GM19438 (cell line): ENCODE data around the gene DEXI.
A peak's percentile ranks its signal among the peaks of the same experiment; 100 is the strongest.

Source experiments
- ATAC-seq: cut with Tn5 transposase; IDR thresholded peaks from one replicate; pipeline ENCODE4 v1.9.1; 2021; ENCODE audit warnings: low read depth; ENCODE audit not compliant: unreplicated experiment

DEXI gene

GRCh38 chr16:10942352-10943063, at the start of gene DEXI:
Gene DEXI (minus strand): TSS chr16:10942468. CDS start chr16:10942005, 463 bp downstream.
- ATAC-seq = peak; percentile 57

- no peak for ATAC-seq
Observed at GRCh38 chr16:10990378-10990777, 48.1 kb upstream of the DEXI start.

GRCh38 chr16:10989559-10989958, 47.3 kb upstream of the DEXI start:
- no peak for ATAC-seq

GRCh38 chr16:10988879-10989278, 46.6 kb upstream of the DEXI start:
- no peak for ATAC-seq

GRCh38 chr16:10988164-10988803, 46.0 kb upstream of the DEXI start:
- ATAC-seq = no peak

GRCh38 chr16:10987361-10988163, 45.3 kb upstream of the DEXI start:
- ATAC-seq = no peak

GRCh38 chr16:10984509-10984908, 42.2 kb upstream of the DEXI start:
- no peak for ATAC-seq

GRCh38 chr16:10983159-10983558, 40.9 kb upstream of the DEXI start:
- peak; percentile 17 for ATAC-seq

- ATAC-seq = peak; percentile 45
Observed at GRCh38 chr16:10982465-10983150, 40.3 kb upstream of the DEXI start.

- ATAC-seq = peak; percentile 61
Observed at GRCh38 chr16:10981697-10982216, 39.5 kb upstream of the DEXI start.

- no peak for ATAC-seq
Observed at GRCh38 chr16:10980813-10981212, 38.5 kb upstream of the DEXI start.

GRCh38 chr16:10979717-10980601, 37.7 kb upstream of the DEXI start:
- no peak for ATAC-seq

- no peak for ATAC-seq
Observed at GRCh38 chr16:10978871-10979446, 36.7 kb upstream of the DEXI start.

GRCh38 chr16:10978124-10978523, 35.9 kb upstream of the DEXI start:
- no peak for ATAC-seq

- ATAC-seq = no peak
Observed at GRCh38 chr16:10976634-10977033, 34.4 kb upstream of the DEXI start.

- ATAC-seq = no peak
Observed at GRCh38 chr16:10972819-10973464, 30.7 kb upstream of the DEXI start.

- ATAC-seq = no peak
Observed at GRCh38 chr16:10972108-10972818, 30.0 kb upstream of the DEXI start.

- no peak for ATAC-seq
Observed at GRCh38 chr16:10971560-10971961, 29.3 kb upstream of the DEXI start.
